HG03159 (cell line): Measurements from ENCODE around the gene MCM6.

Source experiments
- ATAC-seq: cut with Tn5 transposase; IDR thresholded peaks from one replicate; pipeline ENCODE4 v1.9.1; 2021; ENCODE audit warnings: mild to moderate bottlenecking, moderate library complexity; ENCODE audit not compliant: unreplicated experiment

The MCM6 gene

DNA sequence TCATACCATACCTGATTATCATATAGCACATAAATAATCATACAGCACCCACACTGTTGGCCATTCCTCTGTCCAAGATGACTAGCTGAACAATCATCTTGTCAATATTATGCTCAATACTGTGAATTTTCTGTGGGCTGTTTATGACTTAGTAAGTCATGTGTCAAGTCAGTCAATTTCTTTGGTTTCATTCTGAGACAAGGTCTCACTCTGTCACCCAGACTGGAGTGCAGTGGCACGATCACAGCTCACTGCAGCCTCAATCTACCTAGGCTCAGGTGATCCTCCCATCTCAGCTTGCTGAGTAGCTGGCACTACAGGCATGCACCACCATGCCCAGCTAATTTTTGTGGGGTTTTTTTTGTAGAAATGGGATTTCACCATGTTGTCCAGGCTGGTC is 5.7 kb downstream of the MCM6 start:
- ATAC-seq = no peak

DNA sequence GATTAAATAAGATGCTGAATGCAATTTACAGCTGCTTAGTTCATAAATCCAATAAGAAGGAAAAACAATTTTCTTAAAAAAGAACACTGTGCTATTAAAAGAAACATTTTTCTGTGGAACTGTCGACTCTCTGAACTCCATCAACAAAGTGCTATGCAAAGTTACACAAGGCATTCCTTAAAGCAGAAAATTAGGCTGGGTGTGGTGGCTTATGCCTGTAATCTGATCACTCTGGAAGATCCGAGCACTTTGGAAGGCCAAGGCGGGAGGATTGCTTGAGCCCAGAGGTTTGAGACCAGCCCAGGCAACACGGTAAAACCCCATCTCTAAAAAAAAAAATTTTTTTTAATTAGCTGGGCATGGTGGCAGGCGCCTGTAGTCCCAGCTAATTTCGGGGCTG is 13.0 kb downstream of the MCM6 start:
- ATAC-seq = no peak

DNA sequence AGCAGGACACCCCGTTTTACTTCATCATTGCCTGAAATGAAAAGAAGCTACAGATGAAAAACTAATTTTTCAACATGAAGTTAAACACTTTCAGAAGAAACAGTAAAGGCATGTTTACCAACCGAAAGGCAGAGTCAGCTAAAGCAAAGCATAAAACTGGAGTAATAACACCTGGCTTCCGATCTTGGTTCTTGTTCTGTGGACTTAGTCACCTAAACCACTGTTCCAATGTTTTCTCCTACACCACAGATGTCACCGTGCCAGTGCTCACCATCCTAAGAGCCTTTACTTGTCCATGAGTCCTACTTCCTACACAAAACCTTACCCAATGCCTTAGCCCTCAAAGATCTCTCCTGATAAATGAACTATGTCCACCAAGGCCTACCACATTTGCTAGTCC is 13.5 kb downstream of the MCM6 start:
- no peak for ATAC-seq

DNA sequence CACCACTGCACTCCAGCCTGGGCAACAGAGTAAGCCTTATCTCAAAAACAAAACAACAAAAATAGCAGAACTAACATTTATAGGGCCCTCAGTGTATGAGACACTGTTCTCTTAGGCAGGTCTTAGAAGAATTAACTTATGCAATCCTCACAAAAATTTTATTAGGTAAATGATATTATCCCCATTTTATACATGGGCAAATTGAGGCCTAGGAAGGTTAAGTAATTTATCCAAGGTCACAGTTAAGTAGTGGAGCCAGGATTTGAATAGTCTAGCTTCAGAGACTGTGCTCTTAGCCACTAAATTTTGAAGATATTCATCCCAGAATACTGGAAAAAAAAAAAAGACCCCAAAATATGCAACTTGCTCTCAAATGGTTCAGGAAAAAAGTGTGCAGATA is 22.8 kb downstream of the MCM6 start:
- ATAC-seq = no peak

DNA sequence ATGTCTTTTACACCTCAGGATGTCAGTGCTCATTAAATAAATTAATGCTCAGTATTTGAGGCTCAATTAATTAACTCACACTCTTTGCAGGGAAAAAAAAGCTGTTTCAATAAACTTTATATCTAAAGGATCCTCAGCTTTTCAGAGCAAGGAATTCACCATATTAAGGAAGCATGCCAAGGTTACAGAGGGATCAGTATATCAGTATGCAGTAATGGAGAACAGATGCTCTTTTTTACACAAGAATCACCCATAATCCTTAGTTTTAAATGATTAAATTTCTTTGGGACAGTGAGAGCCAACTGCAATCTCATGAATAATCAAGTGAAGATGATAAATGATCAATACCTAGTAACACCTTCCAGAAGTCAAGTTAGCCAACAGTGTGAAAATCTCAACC is 24.4 kb downstream of the MCM6 start:
- no peak for ATAC-seq

DNA sequence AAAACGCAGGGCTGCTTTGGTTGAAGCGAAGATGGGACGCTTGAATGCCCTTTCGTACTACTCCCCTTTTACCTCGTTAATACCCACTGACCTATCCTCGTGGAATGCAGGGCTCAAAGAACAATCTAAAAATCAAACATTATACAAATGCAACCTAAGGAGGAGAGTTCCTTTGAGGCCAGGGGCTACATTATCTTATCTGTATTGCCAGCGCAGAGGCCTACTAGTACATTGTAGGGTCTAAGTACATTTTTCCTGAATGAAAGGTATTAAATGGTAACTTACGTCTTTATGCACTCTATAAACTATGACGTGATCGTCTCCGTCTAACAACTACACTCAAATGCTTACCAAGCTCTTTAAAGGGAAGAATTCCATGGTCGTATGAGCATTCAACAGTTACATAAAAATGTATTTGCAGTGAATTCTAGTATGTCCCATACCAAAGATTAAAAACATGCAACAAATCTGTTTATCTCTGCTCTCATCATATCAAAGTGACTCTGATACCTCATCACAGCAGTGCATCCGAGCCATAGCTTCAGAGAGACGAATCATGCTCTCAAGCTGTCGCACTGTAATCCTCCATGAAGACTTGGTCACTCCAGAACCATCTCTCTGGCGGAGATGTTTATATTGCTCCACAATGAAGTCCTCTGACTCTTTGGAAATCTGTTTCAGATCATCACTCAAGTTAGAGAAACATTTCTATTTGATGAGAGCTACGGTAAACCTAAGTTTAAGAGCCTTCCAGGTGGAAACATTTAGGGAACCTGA is 25.2 kb downstream of the MCM6 start:
- no peak for ATAC-seq

DNA sequence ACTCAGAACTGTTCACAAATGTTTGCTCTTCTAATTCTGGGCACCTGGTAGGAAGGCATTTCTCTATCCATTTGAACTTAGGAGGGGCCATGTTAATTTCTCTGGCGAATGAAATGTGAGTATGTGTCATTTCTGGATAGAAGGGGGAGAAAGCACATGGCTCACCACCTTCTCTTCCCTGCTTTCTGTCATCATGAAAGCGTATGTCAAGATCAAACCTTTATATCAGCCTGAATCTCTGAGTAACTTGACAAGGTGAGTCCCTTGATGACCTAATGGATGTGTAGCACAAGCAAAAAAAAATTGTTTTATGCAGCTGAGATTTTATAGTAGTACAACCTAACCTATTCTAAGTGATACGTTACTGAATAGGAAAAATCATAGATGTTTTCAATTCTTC is 27.2 kb downstream of the MCM6 start:
- ATAC-seq = no peak

DNA sequence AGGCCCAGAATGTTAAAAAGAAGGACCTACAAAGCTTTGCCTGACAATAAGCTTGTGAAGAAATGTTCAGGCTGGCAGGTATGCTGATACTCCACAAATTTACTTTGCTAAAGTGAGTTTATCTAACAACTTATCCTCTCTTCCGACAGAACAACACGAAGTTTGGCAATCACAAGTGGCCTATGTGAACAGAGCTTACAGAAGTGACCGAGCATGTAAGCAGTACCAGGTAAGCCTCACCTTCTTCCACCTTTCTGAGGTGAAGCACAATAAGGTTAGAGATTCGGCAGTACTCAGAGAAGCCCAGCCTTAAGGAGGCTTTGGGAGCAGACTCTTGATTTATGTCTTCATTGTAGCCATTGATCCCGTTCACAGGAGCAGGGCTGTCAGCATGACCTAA is 30.2 kb downstream of the MCM6 start:
- no peak for ATAC-seq

DNA sequence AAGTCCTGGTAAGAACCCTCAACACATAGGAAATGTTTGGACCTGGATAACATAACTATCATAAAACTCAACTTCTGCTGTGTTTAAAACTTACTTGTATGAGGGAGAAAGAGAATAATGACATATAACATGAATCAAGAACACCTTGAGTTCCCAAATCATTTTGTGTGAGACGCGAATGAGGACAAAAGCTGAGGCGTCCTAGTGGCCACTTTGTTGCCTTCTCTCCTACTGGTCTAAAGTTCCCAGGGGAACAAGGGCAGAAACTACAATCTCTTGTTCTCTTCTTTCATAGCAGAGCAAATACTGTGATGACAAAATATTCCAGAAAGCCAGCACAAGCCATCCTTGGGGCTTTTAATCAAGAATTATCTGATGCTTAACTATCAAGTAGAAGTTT is 31.0 kb downstream of the MCM6 start:
- ATAC-seq = no peak

DNA sequence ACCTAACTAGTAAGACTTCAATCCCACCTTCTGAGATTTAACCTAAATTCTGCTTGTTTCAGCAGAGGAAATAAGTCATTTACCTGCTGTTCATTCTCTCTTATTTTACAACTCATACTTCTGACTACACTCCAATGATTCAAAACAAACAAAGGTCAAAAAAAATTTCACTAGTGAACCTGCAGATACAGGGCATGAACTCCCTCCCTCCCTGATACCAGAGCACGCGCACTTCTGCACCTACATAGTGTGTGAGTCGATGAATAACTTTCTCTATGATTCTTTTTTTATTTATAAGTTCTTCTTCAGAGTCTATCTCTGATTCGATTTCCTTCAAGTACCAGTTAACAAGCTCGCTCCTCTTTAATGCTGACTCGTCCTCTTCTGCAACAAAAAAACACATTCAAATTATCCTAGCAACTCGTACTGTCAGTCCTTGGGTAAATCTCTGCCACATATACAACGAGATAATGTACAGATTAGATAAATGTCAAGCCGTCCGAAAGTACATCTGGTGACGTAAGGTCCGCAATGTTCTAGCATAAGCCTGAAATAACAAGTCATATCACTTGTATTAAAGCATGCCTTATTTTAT is 31.8 kb downstream of the MCM6 start:
- ATAC-seq = no peak

DNA sequence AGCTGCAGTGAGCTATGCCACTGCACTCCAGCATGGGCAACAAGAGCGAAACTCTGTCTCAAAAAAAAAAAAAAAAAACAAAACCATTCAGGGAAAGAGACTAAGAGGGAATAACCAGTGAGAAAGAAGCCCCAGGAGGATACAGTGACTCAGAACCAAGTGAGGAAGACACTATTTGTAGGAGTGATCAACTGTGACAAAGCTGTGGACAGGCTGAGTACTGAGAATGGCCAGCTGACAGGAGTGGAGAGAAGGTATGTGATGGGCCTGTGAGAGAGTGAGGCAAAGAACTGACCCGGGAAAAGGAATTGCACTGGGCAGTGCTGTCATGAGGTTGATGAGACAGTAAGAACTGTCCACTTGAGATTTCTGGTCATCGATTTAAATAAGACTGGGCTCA is 32.6 kb downstream of the MCM6 start:
- ATAC-seq = no peak

DNA sequence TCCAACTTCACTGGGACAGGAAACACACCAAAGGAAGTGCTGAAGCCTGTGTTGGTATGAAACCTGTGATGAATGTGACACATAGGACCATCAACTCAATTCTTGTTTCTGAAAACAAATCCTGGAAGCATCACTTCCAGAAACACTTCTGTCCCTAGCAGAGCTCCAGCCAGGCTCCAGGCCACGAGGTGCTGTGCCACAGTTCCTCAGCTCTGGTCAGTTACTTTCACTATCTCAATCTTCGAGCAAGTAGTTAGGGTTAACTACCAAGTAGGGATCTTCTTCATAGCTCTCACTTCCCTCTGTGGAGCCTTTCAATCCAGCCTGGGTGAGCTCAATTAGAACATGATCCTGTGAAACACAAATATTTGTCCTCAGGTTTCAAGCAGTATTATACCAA is 35.6 kb downstream of the MCM6 start:
- ATAC-seq = no peak

DNA sequence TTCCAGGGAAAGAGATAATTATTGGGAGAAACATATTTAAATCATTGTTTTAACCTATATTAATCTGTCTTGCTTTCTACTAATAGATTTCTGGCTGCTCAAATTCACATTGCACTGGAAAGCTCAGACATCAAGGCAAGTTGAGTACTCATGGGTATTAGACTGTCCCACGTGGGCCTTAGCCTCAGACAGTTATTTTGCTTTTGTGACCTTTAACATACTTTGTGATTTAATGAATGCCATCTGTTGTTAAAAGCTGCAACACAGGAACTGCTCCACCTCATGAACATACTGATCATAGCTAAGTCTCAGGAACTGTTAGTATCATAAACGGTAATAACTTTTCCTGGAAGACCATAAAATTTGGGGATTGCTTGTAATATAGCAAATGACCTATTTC is 36.5 kb downstream of the MCM6 start:
- ATAC-seq = no peak

DNA sequence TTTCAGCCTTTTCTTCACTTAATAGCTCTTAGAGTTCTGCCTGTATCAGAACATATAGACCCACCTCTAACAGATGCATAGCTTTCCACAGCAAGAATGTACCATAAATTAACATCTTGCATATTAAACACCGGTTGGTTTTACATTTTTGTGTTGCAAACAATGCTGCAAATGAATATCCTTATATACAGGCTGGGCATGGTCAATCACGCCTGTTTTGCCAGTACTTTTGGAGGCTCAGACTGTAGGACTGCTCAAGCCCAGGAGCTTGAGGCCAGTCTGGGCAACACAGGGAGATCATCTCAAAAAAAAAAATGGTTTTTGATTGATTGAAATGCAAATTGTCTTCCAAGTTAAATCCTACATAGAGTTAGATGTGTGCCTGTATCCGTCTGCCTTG is 37.7 kb downstream of the MCM6 start:
- no peak for ATAC-seq

DNA sequence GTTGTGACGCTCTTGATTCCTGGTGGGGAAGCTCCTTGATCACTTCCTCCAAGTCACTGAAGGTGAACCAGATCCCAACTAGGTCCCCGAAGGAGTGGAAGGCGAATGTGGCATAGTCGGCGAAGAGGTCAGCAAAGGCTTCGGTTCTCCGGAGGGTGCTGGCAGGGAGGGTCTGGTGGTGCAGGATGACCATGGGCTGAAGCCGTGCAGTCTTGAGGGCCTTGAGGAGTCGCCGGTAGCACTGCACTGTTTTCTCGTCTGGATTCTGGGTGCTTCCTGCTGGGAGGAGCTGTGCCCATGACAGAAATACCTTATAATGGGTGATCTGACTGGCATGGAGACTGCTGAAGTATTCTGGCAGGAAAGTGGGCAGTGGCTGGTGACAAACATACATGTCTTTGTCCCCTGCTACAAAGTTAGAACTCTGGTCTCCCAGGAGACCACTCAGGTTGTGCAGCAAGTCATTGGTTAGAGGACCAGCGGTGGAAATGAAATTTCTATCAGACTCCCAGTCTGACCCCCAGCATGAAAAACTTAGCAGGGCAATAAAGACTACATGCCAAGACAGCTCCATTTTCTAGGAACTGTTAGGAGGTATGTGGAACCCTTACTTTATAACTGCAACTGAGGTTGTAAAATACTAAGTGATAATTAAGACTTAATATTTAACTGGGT is 39.5 kb downstream of the MCM6 start, which contains the start of gene LCT:
Gene LCT, minus strand, starts transcription at position 589 of the 675 bp plus-strand sequence. Its CDS starts 15 bp downstream, at position 574.
- ATAC-seq = no peak

DNA sequence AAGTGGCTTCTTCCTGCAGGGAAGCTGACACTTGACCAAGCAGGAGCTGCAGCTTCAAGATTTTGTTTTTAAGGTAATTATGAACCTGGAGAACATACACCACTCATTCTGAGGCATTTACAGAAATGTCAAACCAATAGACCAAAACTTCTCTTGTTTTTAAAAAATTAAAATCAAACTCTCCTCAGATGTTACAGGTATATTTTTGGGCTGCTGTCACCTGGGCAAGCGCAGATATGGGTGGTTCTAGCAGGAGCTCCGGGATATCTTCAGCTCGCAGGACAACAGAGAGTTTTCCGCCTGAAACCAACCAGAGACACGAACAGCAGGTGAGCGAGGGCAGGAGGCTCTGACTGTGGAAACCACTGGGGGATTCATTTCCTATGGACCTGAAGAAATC is 43.4 kb downstream of the MCM6 start:
- ATAC-seq = no peak

DNA sequence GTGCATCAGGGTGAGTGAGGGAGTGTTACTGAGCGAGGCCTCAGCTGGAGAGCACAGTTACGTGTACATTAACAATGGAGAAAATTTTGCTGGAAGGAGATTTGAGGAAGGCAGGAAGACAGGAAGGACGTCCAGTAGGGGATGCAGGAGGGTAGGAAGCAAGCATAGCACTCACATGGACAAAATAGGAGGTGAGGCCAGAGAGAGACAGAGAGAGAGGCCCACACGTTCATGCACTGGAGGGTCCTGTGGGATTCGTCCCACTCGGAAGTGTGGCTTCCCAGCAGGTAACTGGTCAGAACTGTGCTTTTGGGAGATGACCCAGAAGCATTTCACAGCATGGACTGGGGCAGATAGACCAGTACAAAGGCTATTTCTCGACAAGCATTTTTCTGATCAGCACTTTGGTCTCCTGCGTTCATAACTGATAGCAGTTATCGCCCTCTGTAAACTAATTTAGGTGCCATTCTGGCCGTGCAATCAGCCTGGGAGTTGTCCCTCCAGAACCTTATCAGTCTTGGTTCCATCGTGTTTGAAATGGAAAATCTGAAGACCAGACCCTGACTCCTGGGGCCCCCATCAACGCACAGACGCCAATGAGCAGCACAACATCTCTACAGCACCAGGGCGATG is 44.9 kb downstream of the MCM6 start:
- ATAC-seq = no peak

DNA sequence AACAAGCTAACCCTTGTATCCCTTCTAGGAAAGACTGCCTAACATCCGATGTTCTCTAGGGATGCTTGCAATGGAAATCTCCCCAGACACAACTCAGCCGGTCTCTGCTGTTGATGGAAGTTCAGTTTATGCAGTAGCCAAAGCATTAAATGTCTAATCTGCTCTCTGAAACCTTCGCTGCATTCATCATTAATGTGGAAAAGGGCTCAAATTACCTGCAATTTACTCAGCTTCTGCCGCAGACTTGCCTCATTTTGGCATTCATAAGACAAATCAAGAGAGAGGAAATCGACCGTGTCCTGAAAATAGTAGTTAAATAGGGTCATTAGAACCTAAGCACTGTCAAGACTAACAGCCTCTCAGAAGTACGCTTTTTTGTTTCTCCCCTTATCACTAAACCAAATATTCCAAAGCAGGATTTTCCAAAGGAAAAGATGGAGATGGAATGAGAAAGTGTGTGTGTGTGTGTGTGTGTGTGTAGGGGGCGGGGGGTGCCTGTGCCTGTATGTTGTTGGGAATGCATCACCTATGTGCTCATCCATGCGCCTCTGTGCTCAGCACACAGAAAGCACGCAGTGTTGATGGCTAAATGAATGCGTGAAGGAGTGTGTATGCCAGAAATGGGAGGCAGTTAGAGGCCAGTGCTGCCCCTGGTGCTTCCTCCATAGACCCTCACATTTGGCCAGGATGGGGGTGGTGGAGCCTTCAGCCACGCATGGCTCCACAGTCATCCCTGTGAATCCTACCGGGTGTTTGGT is 46.7 kb downstream of the MCM6 start:
- no peak for ATAC-seq

DNA sequence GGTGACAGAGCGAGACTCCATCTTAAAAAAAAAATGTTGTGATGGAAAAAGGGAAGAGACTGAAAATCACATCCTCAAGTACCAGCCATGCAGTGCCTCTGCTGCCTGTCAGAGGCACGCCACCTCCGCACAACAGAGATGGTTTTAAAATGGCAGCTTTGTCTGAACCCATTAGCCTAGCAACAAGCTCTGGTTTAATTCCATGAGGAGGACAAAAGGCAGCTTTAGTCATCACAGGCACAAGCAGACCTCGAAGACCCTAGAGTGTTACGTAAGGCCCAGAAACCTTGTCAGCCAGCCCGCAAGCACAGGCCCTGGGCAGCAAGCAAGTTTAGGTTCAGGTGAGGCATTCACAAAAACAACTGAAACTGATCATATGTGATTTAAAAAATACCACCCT is 49.7 kb downstream of the MCM6 start:
- ATAC-seq = no peak

DNA sequence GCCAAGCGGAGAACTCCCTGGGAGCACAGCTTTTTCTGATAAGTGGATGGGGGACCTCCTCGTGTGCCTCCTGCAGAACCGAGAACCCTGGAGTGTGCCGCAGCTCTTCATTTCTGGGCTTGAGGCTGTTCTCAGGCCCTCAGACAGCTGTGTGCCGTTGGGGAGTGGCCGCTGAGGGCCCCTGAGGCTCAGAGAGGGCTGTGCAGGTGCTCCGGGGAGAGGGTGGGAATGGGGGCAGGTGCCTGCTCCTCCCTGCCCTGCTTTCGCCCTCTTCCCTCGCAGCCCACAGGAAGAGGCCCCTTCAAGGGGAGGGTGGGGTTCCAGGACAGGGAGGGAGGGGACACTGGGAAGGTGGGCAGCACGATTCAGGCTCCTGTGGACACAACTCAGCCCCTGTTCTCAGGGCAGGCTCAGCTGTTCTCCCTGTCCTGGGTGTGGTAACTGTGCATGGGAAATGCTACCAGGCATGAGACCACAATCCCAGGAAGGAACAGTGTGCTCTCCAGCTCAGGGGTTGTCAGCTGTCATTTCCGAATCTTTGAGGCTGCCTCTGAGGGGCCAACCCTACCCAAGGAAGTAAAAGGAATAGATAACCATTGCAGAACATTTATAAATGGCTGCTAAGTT is 50.6 kb downstream of the MCM6 start:
- ATAC-seq = no peak

DNA sequence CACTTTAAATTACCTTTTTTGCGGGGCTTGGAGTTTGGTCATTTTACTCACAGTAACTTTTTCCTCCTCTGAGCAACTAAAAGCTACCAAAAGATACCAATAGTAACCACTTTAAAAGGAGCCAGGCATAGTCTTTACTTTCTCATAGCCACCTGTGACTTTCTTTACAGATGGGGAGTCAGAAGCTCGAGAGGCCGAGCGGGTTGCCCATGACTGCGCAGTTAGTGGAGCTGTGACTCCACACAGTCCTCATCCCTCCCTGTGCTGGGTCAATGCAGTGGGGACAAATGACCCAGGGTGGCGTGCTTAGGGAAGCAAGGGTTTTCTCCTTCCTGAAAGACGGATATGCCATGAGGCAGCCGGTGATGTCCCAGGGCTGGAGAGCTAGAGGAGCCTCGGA is 51.1 kb downstream of the MCM6 start:
- ATAC-seq = no peak
